GM19025 (cell line): Measurements from ENCODE around the gene KRT2.

Source experiments
- ATAC-seq: cut with Tn5 transposase; IDR thresholded peaks from one replicate; pipeline ENCODE4 v1.9.1; 2021; ENCODE audit warnings: mild to moderate bottlenecking, low read depth, moderate library complexity; ENCODE audit not compliant: unreplicated experiment

The KRT2 gene

GRCh38 chr12:52622349-52622748, 29.7 kb downstream of the KRT2 start:
- ATAC-seq: no peak

GRCh38 chr12:52618866-52619265, 33.1 kb downstream of the KRT2 start:
- no peak for ATAC-seq

DNA sequence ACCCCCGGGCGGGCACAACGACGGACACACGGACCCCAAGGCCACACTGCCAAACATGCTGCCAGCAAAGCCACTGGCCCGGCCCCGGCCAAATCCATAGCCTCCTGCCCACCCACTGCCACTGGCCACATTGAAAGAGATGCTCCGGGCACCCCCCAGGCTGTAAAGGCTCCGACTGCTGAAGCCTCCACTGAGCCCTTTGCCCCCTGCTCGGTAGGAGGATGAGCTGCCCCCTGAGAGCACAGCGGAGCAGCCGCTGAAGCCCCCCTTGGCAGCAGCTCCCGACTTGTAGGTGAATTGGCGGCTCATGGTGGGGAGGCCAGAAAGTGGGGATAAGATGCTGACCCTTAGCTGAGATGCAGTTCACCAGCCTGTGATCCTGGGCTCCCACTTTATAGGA, 33.8 kb downstream of the KRT2 start, which contains the start of gene KRT73:
TSS of gene KRT73 (minus strand) at position 344 of the 400 bp plus-strand sequence. CDS start at position 309, 35 bp downstream.
- ATAC-seq: no peak

GRCh38 chr12:52617403-52617785, 34.6 kb downstream of the KRT2 start:
- no peak for ATAC-seq

DNA sequence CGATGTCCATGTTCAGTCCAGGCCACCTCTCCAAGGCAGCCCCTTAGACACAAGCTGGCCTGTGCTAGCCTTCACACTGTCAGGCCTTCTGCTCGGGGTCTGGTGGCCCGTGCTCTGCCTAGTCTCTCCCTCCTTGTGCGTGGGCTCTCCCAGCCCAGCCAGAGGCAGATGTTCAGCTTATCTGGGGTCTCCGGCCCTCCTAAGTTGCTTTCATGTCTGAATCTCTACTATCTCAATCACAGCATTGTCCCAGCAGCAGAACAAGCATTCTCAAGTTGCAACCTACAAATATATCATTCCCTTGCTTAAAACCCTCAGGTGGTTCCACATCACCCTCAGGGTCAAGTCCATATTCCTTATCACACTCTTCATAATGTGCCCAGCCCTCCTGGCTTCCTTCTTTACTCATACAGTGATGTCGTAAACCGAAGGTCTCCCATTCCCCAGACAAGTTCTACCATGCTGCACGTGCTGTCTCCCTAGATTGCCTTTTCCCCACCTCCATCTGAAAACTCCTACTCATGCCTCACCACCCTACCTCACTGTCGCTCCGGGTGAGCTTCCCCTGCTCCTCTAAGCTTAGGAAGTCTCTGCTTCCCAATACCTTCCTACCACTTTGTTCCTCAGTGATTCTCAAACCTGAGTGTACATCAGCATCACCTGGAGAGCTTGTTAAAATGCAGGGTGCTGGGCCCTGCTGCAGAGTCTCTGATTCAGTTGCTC, 35.2 kb downstream of the KRT2 start:
- ATAC-seq: no peak

- ATAC-seq: no peak
Observed at GRCh38 chr12:52615912-52616311, 36.1 kb downstream of the KRT2 start.

DNA sequence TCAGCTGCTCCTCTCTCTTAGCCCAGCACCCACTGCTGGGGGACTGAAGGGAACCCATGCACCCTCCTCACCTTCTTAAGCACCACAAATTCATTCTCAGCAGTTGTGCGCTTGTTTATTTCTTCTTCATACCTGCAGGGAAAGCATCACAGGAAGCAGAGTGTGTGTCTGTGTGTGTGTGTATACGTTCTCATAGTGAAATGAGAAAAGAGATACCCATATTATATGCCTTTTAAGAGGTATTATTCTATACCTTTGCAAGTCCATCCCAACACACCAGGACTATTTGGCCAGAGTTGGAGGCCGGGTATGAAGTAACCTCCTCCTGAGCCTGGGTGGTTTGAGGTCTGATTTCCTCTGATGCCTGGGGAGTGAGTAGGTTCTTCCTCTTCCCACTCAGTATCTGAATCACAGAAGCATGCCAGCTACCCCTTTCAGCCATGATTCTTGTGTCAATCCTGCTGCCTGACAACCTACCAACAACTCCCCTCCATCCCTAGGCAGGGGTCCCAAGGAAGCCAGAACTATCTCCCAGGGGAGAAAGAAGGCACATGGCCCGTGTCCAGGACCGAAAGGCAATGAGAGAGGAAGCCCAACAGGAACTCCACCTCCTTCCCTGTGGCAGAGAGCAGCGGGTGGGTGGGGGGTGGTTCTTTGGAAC, 36.7 kb downstream of the KRT2 start:
- ATAC-seq: no peak

DNA sequence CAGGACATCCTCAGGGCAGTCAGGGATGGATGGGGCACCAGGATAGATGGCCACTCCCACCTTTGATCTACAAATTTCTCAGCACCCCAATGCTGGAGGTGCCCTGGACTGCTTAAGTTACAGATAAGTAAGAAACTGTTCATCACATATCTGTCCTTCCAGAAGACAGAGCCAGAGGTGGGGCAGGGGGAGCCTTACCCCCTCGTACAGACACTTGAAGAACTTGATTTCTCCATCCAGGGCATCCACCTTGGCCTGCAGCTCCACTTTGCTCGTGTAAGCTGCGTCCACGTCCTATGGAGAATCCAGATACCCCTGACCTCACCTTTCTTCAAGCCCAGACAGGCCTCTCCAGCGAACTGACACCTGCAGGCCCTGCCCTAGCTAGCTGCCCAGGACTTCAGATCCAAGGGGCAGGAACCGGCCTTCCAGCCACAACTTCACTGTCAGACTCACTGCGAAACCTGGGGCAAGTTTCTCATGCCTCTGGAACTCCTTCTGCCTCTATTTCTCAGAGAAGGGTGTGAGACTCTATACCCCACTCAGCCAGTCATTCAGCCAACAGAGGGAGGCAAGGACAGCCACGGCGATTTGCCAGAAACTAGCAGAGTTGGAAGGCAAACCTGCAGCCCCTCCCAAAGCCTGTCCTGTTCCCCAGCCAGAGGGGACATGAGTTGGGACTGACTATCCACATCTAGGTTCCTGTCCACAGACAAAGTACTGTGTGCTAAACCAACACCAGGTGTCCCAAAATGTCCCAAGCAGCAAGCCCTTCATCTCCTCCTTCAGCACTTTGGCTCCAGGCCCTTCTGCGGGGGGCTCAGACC, 37.4 kb downstream of the KRT2 start:
- ATAC-seq: no peak

GRCh38 chr12:52613384-52614030, 38.5 kb downstream of the KRT2 start:
- ATAC-seq: no peak

- ATAC-seq: no peak
Observed at GRCh38 chr12:52612431-52613383, 39.3 kb downstream of the KRT2 start.

GRCh38 chr12:52611080-52611468, 40.9 kb downstream of the KRT2 start:
- no peak for ATAC-seq

DNA sequence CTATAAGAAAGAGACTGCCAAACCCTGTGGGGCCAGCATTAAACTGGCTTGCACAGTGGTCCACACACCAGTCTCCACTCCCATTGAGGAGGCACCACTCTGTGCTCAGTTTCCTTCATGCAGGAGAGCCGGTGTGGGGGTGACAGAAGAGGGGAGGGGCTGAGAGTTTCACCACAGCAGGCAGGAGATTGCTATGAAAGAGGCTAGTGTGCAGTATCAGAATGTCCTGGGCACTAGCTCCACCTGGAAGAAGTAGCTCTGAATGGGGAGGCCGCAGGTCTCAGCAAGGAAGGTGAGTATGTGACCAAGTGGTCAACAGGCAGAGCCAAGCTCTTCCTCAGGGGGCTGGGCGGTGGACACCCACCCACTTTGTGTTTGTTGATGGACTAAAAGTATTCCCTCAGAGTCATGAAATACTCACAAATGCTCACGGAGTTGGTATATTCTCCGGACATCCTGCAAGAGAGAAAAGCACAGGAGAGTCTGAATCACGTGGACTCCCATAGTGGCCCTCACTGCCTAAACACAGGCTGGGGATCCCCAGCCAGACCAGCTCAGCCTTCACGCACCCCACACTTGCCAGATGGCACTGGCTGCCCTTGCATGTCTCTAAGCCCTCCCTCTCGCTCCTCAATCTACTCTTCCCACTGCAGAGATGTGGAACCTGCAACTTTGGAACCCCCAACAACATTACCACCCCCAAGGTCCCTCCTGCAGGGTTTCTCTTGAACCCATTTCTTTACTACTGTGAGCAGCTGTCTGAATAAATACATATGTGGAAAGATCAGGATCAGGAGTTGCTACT, 43.0 kb downstream of the KRT2 start:
- ATAC-seq: no peak

GRCh38 chr12:52608161-52608560, 43.9 kb downstream of the KRT2 start:
- ATAC-seq: no peak

DNA sequence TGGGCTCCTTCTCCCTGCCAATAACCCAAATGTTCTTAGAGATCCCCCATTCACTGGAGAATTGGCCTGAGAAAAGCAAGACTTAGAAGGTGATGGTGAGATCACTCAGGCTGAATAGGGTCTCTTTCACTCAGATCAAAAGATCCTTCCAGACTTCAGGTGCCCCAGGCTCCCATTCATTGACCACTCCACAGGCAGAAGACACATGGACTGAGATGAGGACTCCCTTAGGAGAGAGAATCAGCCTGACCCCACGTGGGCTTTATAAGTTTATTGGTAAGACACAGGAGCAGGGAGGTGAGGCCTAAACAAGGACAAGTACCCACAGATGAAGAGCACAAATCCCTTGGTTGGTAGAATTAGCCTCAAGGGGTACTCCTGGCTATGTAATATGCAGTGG, 44.7 kb downstream of the KRT2 start:
- no peak for ATAC-seq

DNA sequence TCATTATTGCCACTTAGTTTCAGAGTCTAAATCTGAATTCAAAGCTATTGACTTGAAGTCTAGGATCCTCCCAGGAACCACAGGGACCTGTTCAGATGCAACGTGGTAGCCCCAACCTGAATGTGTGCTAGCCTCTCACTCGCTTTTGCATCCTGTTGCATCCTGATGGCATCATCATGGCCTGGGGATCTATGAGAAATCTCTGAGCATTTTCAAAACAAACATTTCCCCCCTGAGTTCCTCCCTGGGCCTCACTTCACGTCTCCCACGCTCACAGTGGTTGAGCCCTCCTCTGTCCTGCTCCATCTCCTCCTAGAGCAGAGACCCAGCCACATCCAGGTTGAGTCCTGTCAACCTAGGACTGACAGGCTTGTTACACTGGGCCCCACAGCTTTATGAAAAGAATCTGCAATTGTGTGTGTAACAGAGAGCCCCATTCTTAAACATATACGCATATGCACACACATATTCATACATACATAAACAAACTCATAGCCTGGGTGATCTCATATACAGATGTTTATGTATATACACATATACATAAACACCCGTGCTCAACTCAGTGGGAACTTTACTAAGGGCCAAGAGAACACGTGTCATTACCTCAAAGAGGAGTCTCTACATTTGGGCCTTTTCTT, 45.3 kb downstream of the KRT2 start:
- no peak for ATAC-seq

GRCh38 chr12:52606096-52606495, 45.9 kb downstream of the KRT2 start:
- ATAC-seq: no peak

DNA sequence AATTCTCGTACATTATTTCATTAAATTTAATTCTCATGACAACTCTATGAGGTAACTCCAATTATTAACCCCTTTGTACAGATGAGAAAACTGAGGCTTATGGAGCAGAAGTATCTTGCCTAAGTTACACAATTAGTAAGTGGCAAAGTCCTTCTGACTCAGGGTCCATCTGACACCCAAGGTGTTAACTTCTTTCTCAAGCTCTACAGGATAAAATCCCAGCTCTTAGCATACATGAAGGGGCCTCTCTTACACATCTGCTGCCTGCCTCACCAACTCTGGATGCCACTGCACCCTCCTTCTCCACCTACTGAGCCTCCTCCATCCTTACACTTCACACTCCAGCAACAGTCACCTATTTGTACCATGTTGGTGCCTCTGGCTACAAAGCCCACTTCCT, 46.5 kb downstream of the KRT2 start:
- no peak for ATAC-seq

GRCh38 chr12:52604859-52605258, 47.2 kb downstream of the KRT2 start:
- ATAC-seq: no peak
